GM21717 (cell line): Measurements from ENCODE around the gene LRPPRC.
"Not testable (repeated sequence)": the region's sequence is repeated elsewhere in the genome, so short reads cannot be mapped to it uniquely, and the experiment has no call there.

Experiments used
- ATAC-seq: cut with Tn5 transposase; IDR thresholded peaks from one replicate; pipeline ENCODE4 v1.9.1; 2021; ENCODE audit warnings: mild to moderate bottlenecking, moderate library complexity; ENCODE audit not compliant: unreplicated experiment

The LRPPRC gene

GRCh38 chr2:43995733-43996533 lies at the start of gene LRPPRC:
TSS of gene LRPPRC (minus strand) at chr2:43995989. CDS start at chr2:43995947, 42 bp downstream.
- peak; percentile 90 for ATAC-seq

GRCh38 chr2:44045061-44045460 lies 49.3 kb upstream of the LRPPRC start:
- no peak for ATAC-seq

DNA sequence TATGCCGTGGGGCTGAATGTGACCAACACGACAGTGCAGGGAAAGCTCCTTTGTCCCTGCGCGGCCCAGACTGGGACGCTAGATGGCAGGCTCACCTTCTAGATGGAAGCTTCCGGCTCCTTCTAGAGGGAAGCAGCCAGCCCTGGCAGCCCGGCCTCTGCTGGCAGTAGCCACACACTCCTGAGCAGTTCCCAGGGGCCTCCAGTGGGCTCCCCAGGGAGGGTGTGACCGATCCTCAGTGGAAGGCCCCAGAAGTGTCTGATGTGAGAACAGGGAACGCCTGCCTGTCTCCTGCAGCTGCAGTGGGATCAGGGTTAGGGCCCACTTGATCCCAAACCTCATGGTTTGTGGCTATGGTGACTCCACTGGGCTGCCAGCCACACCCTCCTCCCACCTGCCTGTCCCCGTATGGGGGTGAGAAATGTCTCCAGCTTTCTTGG lies 48.5 kb upstream of the LRPPRC start:
- ATAC-seq, result peak; percentile 96

DNA sequence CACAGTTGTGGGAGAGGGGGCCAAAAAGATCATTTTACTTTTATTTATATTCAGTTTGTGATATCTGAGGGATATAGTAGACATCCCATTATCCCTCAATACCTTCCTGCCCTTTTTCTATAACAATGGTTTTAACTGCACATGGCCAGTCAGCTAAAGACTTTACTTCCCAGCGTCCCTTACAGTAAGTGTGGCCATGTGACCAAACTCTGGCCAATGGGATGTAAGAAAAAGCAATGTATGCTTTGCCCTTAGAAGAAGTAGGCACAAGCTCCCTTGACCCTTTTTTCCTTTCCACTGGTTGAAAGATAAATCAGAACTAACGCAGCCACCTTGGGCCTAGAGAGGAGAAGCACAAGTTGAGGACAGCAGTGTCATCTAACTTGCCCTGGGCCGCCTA lies 44.6 kb upstream of the LRPPRC start:
- no peak for ATAC-seq

GRCh38 chr2:44038277-44038676 lies 42.5 kb upstream of the LRPPRC start:
- no peak for ATAC-seq

GRCh38 chr2:44037221-44037620 lies 41.4 kb upstream of the LRPPRC start:
- ATAC-seq, result no peak

GRCh38 chr2:44033947-44034346 lies 38.2 kb upstream of the LRPPRC start:
- ATAC-seq, result no peak

GRCh38 chr2:44027076-44027475 lies 31.3 kb upstream of the LRPPRC start:
- ATAC-seq, result not testable (repeated sequence)

- no peak for ATAC-seq
Observed at GRCh38 chr2:44016282-44016681, 20.5 kb upstream of the LRPPRC start.

DNA sequence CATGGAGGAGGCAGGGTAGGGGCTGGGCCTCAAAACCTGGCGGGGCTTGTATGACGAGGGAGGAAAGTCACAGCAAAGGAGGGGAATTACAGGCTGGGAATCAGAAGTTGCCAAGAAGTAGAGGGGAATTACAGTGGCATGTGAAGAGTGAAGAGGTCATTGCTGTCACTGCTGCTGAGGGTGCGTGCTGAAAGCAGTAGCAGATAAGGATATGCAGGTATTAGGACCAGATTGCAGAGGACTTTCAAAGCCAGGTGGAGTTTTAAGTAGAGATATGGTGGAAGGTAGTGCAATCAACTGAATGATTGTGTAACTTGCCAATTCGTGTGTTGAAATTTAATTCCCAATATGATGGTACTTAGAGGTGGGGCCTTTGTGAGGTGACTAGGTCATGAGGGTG lies 19.4 kb upstream of the LRPPRC start:
- no peak for ATAC-seq

DNA sequence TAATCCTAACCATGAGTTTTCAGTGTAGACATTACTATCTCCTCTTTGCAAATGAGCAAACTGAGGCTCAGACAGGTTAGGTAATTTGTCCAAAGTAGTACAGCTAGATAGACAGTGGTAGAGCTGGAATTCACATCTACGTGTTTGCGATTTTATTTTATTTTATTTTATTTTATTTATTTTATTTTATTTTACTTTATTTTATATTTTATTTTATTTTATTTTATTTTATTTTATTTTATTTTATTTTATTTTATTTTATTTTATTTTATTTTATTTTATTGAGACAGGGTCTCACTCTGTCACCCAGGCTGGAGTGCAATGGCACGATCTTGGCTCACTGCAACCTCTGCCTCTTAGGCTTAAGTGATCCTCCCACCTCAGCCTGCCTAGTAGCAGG lies 17.4 kb upstream of the LRPPRC start:
- ATAC-seq, result not testable (repeated sequence)

DNA sequence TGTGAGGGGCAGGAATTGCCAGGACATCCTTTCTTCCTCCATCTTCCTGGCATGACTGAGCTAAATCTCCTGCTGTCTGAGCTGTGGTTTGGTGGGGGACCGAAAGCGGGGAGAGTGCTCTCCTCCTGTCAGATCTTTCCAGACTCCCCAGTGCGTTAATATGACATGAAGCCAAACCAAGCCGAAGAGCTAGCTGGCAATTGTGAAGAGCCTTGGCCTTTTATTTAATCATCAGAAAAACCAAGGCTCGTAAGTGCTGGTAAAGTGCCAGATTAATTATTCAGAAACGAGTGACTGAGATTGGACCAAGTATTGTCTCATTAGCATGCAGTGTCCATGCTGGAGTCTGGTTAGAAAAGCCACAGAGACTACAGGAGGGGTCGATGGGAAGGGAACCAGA lies 14.5 kb upstream of the LRPPRC start:
- ATAC-seq, result no peak

GRCh38 chr2:44009136-44009735 lies 13.4 kb upstream of the LRPPRC start:
- ATAC-seq, result no peak

DNA sequence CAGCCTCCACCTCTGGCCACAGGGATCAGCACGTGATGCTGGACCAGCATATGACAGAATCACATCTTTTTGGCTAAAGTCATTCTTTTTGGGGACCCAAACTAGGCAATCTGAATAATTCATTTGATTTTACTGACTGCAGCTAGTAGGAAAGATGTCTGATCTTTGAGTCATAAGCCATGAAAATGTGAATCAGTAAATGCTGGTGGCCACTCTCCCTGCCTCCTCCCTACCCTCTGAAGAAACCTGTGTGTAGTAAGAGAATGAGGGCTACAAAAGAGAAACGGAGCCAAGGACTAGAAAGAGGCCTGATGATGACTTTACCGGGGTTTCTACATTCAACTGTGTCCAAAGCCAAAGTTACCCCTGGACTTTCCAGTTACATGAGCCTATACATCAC lies 10.1 kb upstream of the LRPPRC start:
- ATAC-seq, result no peak

- no peak for ATAC-seq
Observed at GRCh38 chr2:44004735-44005602, 9.2 kb upstream of the LRPPRC start.

DNA sequence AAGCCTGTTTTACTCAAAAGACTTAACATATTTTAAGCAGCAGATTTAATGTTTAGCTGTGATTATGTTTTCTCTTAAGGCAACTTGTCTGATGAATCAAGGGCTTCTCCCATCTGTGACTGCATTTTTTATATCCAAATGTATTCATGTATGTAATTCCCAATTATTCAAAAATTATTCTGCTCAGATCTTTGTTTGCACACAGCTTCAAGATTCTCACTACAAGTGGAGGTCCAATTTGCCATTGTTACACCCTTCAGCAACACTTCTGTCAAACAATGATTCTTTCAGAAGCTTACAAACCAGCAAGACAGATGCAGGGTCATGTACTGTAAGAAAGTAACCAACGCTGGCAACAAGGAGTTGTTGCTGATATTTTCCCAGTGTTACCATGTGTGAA lies 5.9 kb upstream of the LRPPRC start:
- no peak for ATAC-seq

GRCh38 chr2:43998263-43998662 lies 2.5 kb upstream of the LRPPRC start:
- ATAC-seq, result no peak

GRCh38 chr2:43993437-43993836 lies 2.4 kb downstream of the LRPPRC start:
- no peak for ATAC-seq

DNA sequence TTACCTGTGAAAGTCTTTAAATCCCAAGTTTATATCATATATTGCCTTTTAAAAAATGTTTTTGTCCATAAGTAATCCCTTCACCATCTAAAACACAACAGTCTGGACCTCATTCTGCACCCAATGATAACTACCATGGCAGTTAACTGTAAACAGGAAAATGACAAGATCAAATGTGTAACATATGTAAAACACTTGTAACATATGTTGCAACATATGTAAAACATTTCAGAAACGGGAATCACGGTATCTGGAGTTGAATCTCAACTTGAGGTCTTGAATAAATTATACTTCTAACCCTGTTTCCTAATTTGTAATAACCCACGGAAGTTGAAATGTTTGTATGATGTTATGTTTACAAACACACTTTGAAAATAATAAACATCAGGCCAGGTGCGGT lies 6.2 kb downstream of the LRPPRC start:
- ATAC-seq, result no peak

- ATAC-seq, result no peak
Observed at GRCh38 chr2:43986600-43986999, 9.2 kb downstream of the LRPPRC start.

GRCh38 chr2:43985359-43985758 lies 10.4 kb downstream of the LRPPRC start:
- no peak for ATAC-seq

GRCh38 chr2:43984533-43984932 lies 11.3 kb downstream of the LRPPRC start:
- no peak for ATAC-seq
